ENCODE measurements around the gene IMMP2L.
"Not testable (repeated sequence)": the region's sequence is repeated elsewhere in the genome, so short reads cannot be mapped to it uniquely, and the experiment has no call there.

Gene IMMP2L

GRCh38 chr7:111505422-111505821 lies 56.9 kb downstream of the IMMP2L start:
- not testable (repeated sequence) for DNase-seq

- not testable (repeated sequence) for DNase-seq
These were observed 60.5 kb downstream of the IMMP2L start for GRCh38 chr7:111501799-111502198.

- DNase-seq = no peak
These were observed 63.3 kb downstream of the IMMP2L start for GRCh38 chr7:111499027-111499426.

GRCh38 chr7:111498391-111499007 lies 63.8 kb downstream of the IMMP2L start:
- no peak for DNase-seq

- DNase-seq = no peak
These were observed 67.0 kb downstream of the IMMP2L start for GRCh38 chr7:111495173-111495810.

- DNase-seq = no peak
These were observed 70.1 kb downstream of the IMMP2L start for GRCh38 chr7:111492234-111492633.

- DNase-seq = no peak
These were observed 75.7 kb downstream of the IMMP2L start for GRCh38 chr7:111486472-111487142.

GRCh38 chr7:111485701-111486380 lies 76.5 kb downstream of the IMMP2L start:
- DNase-seq = no peak

GRCh38 chr7:111483078-111483477 lies 79.2 kb downstream of the IMMP2L start:
- DNase-seq = no peak

- no peak for DNase-seq
These were observed 84.6 kb downstream of the IMMP2L start for GRCh38 chr7:111477462-111478225.

GRCh38 chr7:111476586-111477293 lies 85.6 kb downstream of the IMMP2L start:
- DNase-seq = no peak

- DNase-seq = no peak
These were observed 86.3 kb downstream of the IMMP2L start for GRCh38 chr7:111475959-111476358.

GRCh38 chr7:111475419-111475748 lies 86.9 kb downstream of the IMMP2L start:
- DNase-seq = no peak

GRCh38 chr7:111474723-111475418 lies 87.4 kb downstream of the IMMP2L start:
- DNase-seq = no peak

- no peak for DNase-seq
These were observed 88.7 kb downstream of the IMMP2L start for GRCh38 chr7:111473449-111474198.

- DNase-seq = no peak
These were observed 91.3 kb downstream of the IMMP2L start for GRCh38 chr7:111470998-111471397.

- DNase-seq = not testable (repeated sequence)
These were observed 92.4 kb downstream of the IMMP2L start for GRCh38 chr7:111469894-111470293.

- not testable (repeated sequence) for DNase-seq
These were observed 96.5 kb downstream of the IMMP2L start for GRCh38 chr7:111465774-111466173.

- no peak for DNase-seq
These were observed 101.6 kb downstream of the IMMP2L start for GRCh38 chr7:111460695-111461094.

- DNase-seq = no peak
These were observed 102.5 kb downstream of the IMMP2L start for GRCh38 chr7:111459757-111460280.

Data from effector CD8-positive, alpha-beta T cell (primary cell).